Ascending aorta (tissue), 2 donors: Measurements from ENCODE around the gene PNLDC1. TPM values are rescaled to one million over a fixed set of nuclear protein-coding genes. Genes with fewer than 3 reads are reported as not detected.

Experiments
- DNase-seq, 2 donors: peaks; one replicate each; pipeline ENCODE4 v3.0.0-alpha.2; 2019; ENCODE audit warnings: low spot score in 2 of 2
- H3K27ac ChIP-seq, 2 donors: fragments of 200-600 bp; sonication (generic); one replicate each; pipeline ENCODE4 v1.5.1; 2016 to 2017; ENCODE audit warnings: mild to moderate bottlenecking in 1 of 2
- H3K27me3 ChIP-seq: fragments of 200-600 bp; sonication (generic); one replicate; pipeline ENCODE4 v1.5.1; 2017
- H3K36me3 ChIP-seq, 2 donors: fragments of 200-600 bp; sonication (generic); one replicate each; pipeline ENCODE4 v1.5.1; 2016
- H3K4me1 ChIP-seq, 2 donors: fragments of 200-600 bp; sonication (generic); one replicate each; pipeline ENCODE4 v1.5.1; 2016 to 2017; ENCODE audit warnings: mild to moderate bottlenecking in 1 of 2
- H3K4me3 ChIP-seq, 2 donors: fragments of 200-600 bp; sonication (generic); one replicate each; pipeline ENCODE4 v1.5.1; 2016 to 2017; ENCODE audit warnings: mild to moderate bottlenecking in 1 of 2
- H3K9me3 ChIP-seq, 2 donors: fragments of 200-600 bp; sonication (generic); one replicate each; pipeline ENCODE4 v1.5.1; 2016
- CTCF ChIP-seq, 3 experiments: fragments of 200-600 bp in 2 of 3; fragments of 450-650 bp in 1 of 3; sonication (generic) in 2 of 3; IDR thresholded peaks; one replicate each; pipeline ENCODE4 v1.5.1; 2016 to 2019; ENCODE audit warnings: antibody characterized with exemption in 3 of 3, mild to moderate bottlenecking in 1 of 3, moderate library complexity in 1 of 3
- intact Hi-C: fragments of 100-400 bp; cut with DNase I; formaldehyde crosslinking; loops from one replicate; pipeline ENCODE4 v1.15.1; 2023
- total RNA-seq: library from RNA; depleted of rRNA; stranded (reverse); fragments of >200 nt; gene quantifications from one replicate; pipeline ENCODE4 v1.1.0, GENCODE V29; 2016

The PNLDC1 gene
- total RNA-seq, 1 donor from 2014 or later: not detected

- Histone ChIP-seq H3K36me3 (peaks cover 29 to 31% of the 10 kb centered on the region in 2 donors), H3K27ac (no peak overlapping the region), H3K4me3 (no peak overlapping the region), H3K9me3 (no peaks in the 10 kb centered on the region), H3K27me3 (no peaks in the 10 kb centered on the region), H3K4me1 (no peaks in the 10 kb centered on the region)
- intact Hi-C loops: no loop called here
- DNase-seq: no peak
- no peak for TF ChIP-seq CTCF (IDR thresholded peaks at IDR 0.05)
Measured at GRCh38 chr6:159801935-159802334, 1.9 kb downstream of the PNLDC1 start.

GRCh38 chr6:159804504-159804903 lies 4.4 kb downstream of the PNLDC1 start:
- intact Hi-C loops: no loop called here

GRCh38 chr6:159805440-159806020 lies 5.5 kb downstream of the PNLDC1 start:
- no peak for TF ChIP-seq CTCF (IDR thresholded peaks at IDR 0.05)
- Histone ChIP-seq H3K4me3 (no peak overlapping the region), H3K36me3 (no peaks in the 10 kb centered on the region), H3K27me3 (no peaks in the 10 kb centered on the region), H3K4me1 (no peaks in the 10 kb centered on the region), H3K9me3 (no peaks in the 10 kb centered on the region), H3K27ac (no peak overlapping the region)
- no peak for DNase-seq
- intact Hi-C loops: no loop called here

More at GRCh38 chr6:159804504-159804903, 4.4 kb downstream of the PNLDC1 start:
- Histone ChIP-seq H3K4me1 (no peaks in the 10 kb centered on the region), H3K9me3 (no peaks in the 10 kb centered on the region), H3K27me3 (no peaks in the 10 kb centered on the region), H3K4me3 (no peak overlapping the region), H3K36me3 (peaks cover 7 to 9% of the 10 kb centered on the region in 2 donors), H3K27ac (no peak overlapping the region)
- no peak for DNase-seq
- no peak for TF ChIP-seq CTCF (IDR thresholded peaks at IDR 0.05)

GRCh38 chr6:159806021-159806458 lies 6.0 kb downstream of the PNLDC1 start:
- Histone ChIP-seq H3K27me3 (no peaks in the 10 kb centered on the region), H3K27ac (no peak overlapping the region), H3K4me3 (no peak overlapping the region), H3K36me3 (no peaks in the 10 kb centered on the region), H3K9me3 (no peaks in the 10 kb centered on the region), H3K4me1 (no peaks in the 10 kb centered on the region)
- no peak for DNase-seq
- no peak for TF ChIP-seq CTCF (IDR thresholded peaks at IDR 0.05)
- intact Hi-C loops: no loop called here

GRCh38 chr6:159807150-159807858 lies 7.2 kb downstream of the PNLDC1 start:
- no peak for TF ChIP-seq CTCF (IDR thresholded peaks at IDR 0.05)
- intact Hi-C loops: no loop called here
- Histone ChIP-seq H3K4me1 (no peaks in the 10 kb centered on the region), H3K27ac (no peak overlapping the region), H3K27me3 (no peaks in the 10 kb centered on the region), H3K36me3 (no peaks in the 10 kb centered on the region), H3K9me3 (no peaks in the 10 kb centered on the region), H3K4me3 (no peak overlapping the region)
- DNase-seq: no peak
